ENCODE data around the gene SERPINB2. TPM values are rescaled to one million over a fixed set of nuclear protein-coding genes. Genes with fewer than 3 reads are reported as not detected.

Gene SERPINB2
- total RNA-seq, 4 donors from 2014 or later = 0.50 to 210 (median 122) TPM; not detected in 1

GRCh38 chr18:63949068-63949737 lies 61.7 kb downstream of the SERPINB2 start, which contains the start of gene HMSD:
Gene HMSD (plus strand): TSS chr18:63949301. CDS start chr18:63953456, 4,155 bp downstream.
- peak; percentile 96 for ATAC-seq (ENCODE audit: low FRiP score)
- DNase-seq (ENCODE audit: low spot score) = no peak
- no peak for TF ChIP-seq CTCF (IDR thresholded peaks at IDR 0.05)

- ATAC-seq (ENCODE audit: low FRiP score) = no peak
- TF ChIP-seq CTCF (IDR thresholded peaks at IDR 0.05) = no peak
- no peak for DNase-seq (ENCODE audit: low spot score)
These were observed 63.8 kb downstream of the SERPINB2 start for GRCh38 chr18:63951302-63951705.

Other genes starting within 250 kb of the SERPINB2 start
- gene SERPINB4, start 243.4 kb upstream of the SERPINB2 start, total RNA-seq = not detected
- not detected for gene SERPINB3, start 225.8 kb upstream of the SERPINB2 start, total RNA-seq
- not detected for gene SERPINB11, start 184.7 kb upstream of the SERPINB2 start, total RNA-seq
- 1 to 10 TPM in 2 of 4 donors, under 1 TPM in 1, not detected in 1; 0.36 to 2.0 (median 1.1) TPM for gene SERPINB7, start 112.3 kb upstream of the SERPINB2 start, total RNA-seq
- 1 to 10 TPM in 1 of 4 donors, under 1 TPM in 2, not detected in 1; 0.31 to 1.7 (median 0.72) TPM for gene SERPINB10, start 20.3 kb downstream of the SERPINB2 start, total RNA-seq
- 1 to 10 TPM in 1 of 4 donors, under 1 TPM in 2, not detected in 1; 0.38 to 1.6 (median 0.72) TPM for gene HMSD, start 61.6 kb downstream of the SERPINB2 start, total RNA-seq
- gene SERPINB8, start 82.4 kb downstream of the SERPINB2 start, total RNA-seq = 10 to 100 TPM in 3 of 4 donors, 1 to 10 TPM in 1; 9.0 to 32.7 (median 20.2) TPM

All from omental fat pad (tissue), 4 donors.